ENCODE data around the gene RAD51B.
A peak's percentile ranks its signal among the peaks of the same experiment; 100 is the strongest.
"Not testable (repeated sequence)": the region's sequence is repeated elsewhere in the genome, so short reads cannot be mapped to it uniquely, and the experiment has no call there.

Gene RAD51B

DNA sequence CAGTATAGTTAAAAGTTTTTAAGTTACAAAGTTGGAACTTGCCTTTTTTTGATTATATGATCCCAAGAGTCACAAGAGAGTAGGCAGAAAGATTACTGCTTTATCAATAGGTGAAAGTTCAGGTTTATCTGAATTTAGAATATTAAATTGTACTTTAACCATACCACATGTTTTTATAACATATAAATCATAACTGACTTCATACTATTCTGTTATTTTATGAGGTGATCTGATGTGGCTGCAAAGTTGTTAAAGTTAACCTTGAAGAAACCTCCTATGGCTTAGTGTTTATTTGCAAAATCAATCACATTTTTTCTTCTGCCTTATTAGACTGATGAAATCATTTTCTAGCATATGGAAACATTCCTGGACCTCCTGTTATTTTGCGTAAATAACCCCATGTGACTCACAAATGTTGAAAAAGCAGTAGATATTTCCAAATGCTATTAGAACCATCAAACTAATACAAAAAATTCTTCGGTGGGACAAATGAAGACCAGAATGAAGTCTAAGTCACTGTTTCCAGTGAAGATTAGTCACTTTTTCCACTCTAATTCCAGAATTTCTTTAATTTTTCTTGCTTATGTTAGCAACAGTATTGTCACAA is 132.1 kb downstream of the RAD51B start:
- peak; percentile 69 for FAIRE-seq

DNA sequence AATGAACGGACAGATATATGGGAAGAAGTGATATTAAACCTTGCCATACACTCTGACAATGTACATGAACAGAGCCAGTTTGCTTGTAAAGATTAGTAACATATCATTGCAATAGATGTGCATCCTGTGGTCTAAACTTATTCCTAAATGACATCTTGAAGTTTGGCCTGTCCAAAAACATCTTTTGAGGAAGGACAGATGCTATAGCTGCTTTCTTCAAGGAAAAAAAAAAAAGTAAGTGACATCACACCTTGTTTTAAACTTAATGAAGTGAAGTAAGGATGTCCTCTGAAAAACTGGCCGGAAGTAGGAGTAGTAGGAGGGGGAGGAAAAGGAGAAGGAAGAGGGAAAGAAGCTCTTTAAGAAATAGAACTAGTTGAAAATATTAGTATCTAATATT is 132.8 kb downstream of the RAD51B start:
- FAIRE-seq, result no peak

- no peak for FAIRE-seq
Observed at GRCh38 chr14:67952786-67953185, 133.2 kb downstream of the RAD51B start.

GRCh38 chr14:67955261-67955660 is 135.7 kb downstream of the RAD51B start:
- no peak for FAIRE-seq

GRCh38 chr14:67957946-67958345 is 138.4 kb downstream of the RAD51B start:
- FAIRE-seq, result no peak

GRCh38 chr14:67961676-67962075 is 142.1 kb downstream of the RAD51B start:
- FAIRE-seq, result no peak

DNA sequence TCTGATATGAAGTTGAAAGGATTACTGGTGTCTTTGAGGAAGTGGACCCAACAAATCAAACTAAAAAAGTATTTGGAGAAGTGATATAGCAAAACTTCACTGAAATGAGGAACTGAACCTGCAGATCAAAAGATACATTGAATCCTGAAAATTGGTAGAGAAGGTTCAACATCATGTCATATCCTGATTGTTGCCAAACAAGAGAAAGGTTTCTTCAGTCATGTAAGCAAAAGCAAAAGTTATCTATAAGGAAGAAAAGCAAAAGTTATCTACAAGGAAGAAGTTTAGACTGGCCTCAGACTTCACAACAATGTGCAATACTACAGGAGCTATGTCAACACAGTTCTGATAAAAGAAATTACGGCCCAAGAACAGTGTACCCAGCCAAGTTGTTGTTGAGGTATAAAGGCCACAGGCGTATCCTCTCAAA is 142.7 kb downstream of the RAD51B start:
- FAIRE-seq, result peak; percentile 13

DNA sequence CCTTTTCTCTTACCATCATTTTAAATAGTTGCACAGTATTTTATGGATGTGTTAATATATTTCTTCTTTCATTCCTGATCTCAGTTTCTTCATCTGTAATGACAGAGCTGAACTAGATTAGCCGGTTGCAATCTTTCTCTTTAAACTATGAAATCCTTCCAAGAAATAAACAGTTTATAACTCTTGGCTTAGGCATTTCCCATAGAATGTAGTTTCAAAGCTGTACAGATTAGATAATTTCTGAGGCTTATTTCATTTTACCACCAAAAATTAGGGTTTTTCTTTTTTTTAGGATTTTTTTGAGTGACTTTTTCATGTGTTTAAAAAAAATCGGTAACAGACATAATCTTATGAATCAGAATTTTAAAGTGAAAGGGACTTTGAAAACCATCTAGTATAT is 144.0 kb downstream of the RAD51B start:
- no peak for FAIRE-seq

DNA sequence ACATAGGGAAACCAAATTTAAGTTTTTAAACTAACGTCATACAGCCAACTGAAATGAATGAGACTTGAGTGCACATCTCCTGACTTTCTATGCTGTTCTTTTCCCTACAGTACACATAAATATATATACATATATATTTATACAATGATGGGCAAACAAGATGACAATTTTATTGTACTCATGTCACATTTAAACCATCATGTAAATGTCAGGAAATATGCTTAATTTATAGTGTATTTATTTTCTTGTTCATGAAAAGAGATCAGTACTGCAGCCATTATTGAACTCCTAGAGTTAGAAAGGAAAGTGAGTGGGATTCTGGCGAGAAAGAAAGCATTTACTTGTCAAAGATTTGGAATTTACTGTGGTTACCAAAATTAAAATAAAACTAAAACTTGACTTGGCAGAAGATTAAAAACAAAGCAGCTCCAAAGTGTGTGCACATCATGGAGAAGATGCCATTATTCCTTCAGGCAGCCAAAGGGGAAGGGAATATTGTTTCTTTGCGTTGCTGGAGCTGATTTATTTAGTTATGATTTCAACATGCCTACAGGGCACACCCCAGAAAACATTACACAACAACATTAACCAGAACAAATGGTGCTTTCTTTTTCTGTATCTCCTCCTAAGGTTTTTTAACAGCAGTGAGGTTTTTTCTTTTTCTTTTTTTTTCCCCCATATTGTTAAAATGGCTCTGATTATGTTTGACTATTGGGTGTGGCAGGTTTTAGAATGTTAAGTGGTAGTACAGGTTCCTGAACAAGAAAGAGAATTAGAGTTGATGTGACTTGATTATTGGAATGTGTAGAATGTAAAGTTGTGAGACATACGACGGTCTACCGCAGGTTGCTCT is 144.6 kb downstream of the RAD51B start:
- FAIRE-seq, result no peak

- FAIRE-seq, result no peak
Observed at GRCh38 chr14:67965696-67966095, 146.1 kb downstream of the RAD51B start.

DNA sequence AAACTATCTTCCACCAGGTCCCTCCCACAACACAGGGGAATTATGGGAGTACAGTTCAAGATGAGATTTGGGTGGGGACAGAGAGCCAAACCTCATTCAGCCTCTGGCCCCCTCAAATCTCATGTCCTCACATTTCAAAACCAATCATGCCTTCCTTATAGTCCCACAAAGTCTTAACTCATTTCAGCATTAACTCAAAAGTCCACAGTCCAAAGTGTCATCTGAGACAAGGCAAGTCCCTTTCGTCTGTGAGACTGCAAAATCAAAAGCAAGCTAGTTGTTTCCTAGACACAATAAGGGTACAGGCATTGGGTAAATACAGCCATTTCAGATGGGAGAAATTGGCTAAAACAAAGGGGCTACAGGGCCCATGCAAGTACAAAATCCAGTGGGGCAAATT is 147.6 kb downstream of the RAD51B start:
- no peak for FAIRE-seq

DNA sequence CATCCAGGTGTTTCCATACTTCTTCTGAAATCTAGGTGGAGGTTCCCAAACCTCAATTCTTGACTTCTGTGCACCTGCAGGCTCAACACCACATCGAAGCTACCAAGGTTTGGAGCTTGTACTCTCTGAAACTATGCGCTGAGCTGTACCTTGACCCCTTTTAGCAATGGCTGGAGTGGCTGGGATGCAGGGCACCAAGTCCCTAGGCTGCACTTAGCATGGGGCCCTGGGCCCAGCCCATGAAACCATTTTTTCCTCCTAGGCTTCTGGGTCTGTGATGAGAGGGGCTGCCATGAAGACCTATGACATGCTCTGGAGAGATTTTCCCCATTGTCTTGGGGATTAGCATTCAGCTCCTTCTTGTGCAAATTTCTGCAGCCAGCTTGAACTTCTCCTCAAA is 148.4 kb downstream of the RAD51B start:
- not testable (repeated sequence) for FAIRE-seq

DNA sequence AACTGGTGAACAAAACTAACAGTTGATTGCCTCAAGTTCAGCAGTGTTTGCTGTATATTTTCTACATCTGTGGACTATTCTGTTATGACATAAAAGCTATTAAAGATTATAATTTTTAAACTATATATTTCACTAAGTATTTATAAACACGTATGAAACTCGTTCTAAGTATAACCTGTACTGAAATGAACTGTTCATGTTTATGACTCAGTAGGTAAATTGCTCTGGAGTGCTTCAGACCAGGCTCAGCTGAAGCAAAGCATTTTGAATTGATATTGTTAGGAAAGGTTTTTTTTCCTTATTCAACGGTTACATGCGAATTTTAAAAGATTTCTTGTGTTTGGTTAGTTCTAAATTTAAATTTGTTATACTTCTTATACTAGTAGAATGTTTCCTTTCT is 151.3 kb downstream of the RAD51B start:
- FAIRE-seq, result no peak

DNA sequence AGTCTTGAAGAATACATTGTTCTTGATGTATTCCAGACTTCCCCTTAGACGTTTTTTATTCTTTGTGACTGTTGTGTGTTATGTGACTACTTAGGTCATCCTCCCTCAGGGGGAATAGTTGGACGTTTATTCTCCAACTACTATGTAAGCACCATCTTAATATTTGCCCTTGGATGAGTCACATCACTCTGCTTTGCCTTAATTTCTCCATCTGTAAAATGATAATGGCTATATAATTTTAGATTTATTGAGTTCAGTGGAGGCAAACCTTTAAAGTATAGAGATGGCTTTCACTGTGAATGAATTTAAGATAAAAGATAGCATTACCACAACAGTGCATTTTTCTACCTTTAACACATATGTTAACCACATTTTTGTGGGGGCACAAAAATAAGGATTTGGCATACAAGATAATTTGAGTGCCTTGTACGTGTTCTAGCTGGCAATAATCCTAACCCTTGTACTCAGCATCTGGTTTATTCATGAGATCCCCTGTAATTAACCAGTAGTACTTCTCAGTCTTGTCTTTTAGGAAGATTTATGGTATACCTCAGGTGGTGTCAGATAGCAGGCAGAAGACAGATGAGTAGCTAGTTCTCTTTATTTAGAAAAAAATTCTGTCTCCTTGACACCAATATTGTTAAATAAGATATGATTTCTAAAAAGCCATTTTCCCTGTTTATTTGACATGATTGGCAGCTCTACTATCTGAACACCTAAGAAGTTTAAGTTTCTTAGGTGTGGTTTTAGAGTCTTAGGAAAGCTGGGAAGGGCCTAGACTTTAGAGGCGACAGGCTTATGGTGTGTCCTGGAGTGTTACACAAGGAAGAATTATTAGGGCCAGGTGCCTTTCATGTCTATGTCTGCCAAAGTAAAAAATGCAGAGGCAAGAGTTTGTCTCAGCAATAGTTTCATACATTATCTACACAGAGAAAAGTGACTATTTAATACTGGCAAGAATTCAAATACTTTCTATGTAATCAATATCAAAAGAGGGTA is 152.3 kb downstream of the RAD51B start:
- FAIRE-seq, result no peak

- FAIRE-seq, result no peak
Observed at GRCh38 chr14:67973436-67973835, 153.9 kb downstream of the RAD51B start.

GRCh38 chr14:67975470-67975869 is 155.9 kb downstream of the RAD51B start:
- FAIRE-seq, result no peak

DNA sequence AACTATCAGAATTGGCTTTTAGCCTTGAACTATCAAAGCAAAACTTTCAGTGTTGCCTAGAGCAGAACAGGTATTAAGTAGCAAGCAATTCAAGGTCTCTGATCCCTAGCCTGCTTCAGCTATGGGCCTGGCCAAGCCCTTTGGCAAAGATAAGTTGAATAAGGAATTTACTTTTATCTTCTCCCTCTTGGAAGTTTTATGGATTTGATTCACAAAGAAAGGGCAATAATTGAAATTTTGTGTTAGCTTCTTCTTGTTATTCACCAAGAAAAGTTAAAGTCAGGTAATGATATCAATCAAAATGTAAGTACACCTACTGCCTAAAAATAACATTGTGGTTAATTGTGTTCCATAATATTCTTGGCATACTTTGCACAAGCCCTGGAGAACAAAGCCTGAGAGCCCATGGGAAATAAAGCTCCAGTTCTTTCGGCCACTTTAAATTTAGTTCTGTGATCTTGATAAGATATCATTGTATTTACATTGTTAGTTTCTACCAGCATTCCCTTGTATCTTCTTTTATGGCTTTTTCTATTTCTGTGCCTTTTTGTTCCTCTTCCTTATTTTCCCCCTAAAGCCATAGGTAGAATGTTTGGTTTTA is 158.0 kb downstream of the RAD51B start:
- no peak for FAIRE-seq

GRCh38 chr14:67978749-67979148 is 159.2 kb downstream of the RAD51B start:
- FAIRE-seq, result no peak

DNA sequence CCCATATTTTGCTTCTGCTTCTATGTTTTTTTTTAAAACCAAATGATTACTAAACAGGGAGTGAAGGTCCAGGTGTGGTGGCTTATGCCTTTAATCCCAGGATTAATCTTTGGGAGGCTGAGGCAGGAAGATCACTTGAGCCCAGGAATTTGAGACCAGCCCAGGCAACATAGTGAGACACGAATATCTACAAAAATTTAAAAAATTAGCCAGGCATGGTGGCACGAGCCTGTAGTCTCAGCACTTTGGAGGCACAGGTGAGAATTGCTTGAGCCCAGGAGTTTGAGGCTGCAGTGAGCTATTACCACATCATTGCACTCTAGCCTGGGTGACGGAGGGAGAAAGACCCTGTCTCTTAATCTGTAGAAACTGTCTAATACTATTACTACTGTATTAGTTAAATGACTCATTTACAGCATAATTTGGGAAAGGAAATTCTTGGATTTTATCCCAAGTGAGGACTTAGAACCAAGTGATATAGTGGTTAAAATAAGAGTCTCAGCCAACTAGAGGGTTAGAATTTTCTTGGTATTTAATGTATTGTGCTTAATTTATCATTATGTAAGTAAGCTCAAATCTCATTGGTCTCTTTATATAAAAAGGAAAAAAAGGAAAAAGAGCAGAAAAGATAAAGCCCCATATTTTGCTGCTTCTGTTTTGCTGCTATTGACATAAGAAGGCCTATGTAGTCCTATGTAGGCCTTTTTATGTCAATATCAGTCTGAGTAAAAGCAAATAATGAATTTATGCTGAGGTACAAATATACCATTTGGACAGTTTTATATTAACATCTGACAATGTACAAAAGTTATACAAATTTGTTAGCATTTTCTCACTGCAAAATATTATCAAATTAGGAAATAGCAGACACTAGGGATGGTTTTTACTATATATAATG is 163.4 kb downstream of the RAD51B start:
- peak; percentile 60 for FAIRE-seq

GRCh38 chr14:67984274-67984673 is 164.7 kb downstream of the RAD51B start:
- FAIRE-seq, result no peak

DNA sequence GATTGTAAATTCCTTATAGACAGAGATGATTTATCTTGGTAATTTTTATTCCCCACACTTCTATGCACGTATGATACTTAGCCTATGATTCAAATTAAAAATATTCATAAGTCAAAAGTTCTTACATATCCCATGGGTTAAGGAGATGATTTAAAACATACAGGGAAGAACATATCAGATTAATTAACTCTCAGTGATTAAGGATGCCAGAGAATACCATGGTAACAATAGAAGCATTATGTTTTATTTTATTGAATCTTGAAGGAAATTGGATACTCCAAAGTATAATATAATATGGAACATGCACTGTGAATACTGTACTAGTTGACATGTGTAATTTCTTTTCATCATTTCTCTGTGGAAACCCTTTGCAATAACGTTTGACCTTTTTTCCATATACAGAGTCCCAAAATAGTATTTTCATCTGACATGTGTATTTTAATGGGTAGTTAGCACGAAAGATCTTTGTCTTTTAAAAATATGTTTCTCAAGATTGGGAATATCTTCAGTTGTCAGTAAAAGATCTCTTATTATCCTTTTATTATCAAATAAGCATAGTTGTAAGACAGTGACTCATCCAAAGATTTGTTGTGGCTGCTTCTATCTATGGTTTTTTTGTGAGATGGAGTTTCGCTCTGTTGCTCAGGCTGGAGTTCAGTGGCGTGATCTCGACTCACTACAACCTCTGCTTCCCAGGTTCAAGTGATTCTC is 166.7 kb downstream of the RAD51B start:
- no peak for FAIRE-seq
